Gastrocnemius medialis (tissue), 4 donors: ENCODE data around the gene IFT122.

Source experiments
- CTCF ChIP-seq, 5 experiments: fragments of 450-650 bp in 3 of 5; fragments of 200-600 bp in 2 of 5; sonication (generic) in 2 of 5; IDR thresholded peaks in 4 of 5; conservative IDR thresholded peaks in 1 of 5; 1 replicate in 4 of 5; 2 replicates in 1 of 5; pipeline ENCODE4 v1.5.1; 2016 to 2019; ENCODE audit warnings: antibody characterized with exemption in 5 of 5, mild to moderate bottlenecking in 3 of 5, moderate library complexity in 3 of 5
- POLR2A ChIP-seq, 2 donors: fragments of 450-650 bp; IDR thresholded peaks; one replicate each; pipeline ENCODE4 v1.6.1; 2017; ENCODE audit warnings: antibody characterized with exemption in 2 of 2, mild to moderate bottlenecking in 2 of 2, moderate library complexity in 2 of 2

GRCh38 chr3:129529436-129530210 lies 89.6 kb downstream of the IFT122 start:
- TF ChIP-seq POLR2A (IDR thresholded peaks at IDR 0.05) (no peak), CTCF (IDR thresholded peaks at IDR 0.05 in 4 of 5, conservative IDR thresholded peaks at IDR 0.05 in 1 of 5) (no peak)
